Measurements from ENCODE around the gene GAL3ST3.

DNA sequence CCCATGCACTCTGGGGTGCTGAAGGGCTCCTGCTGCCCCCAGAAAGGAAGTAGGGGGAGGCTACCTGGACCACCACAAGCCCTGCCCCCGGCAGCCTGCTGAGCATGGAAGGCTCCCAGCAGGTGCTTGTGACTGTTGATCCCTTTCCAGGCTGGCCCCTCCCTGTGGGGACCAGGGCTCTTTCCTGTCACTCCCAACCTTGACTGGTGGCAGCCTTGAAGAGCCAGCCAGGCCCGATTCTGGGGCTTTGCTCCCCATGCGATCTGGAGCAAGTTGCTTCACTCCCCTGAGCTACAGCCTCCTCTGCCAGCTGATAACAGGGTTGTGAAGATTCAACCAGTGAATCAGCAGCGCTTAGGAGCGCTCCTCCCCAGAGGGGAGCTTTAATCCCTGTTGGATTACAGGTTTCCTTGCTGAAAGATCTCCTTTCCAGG is 41.7 kb downstream of the GAL3ST3 start:
- TF ChIP-seq, protein P1, sequence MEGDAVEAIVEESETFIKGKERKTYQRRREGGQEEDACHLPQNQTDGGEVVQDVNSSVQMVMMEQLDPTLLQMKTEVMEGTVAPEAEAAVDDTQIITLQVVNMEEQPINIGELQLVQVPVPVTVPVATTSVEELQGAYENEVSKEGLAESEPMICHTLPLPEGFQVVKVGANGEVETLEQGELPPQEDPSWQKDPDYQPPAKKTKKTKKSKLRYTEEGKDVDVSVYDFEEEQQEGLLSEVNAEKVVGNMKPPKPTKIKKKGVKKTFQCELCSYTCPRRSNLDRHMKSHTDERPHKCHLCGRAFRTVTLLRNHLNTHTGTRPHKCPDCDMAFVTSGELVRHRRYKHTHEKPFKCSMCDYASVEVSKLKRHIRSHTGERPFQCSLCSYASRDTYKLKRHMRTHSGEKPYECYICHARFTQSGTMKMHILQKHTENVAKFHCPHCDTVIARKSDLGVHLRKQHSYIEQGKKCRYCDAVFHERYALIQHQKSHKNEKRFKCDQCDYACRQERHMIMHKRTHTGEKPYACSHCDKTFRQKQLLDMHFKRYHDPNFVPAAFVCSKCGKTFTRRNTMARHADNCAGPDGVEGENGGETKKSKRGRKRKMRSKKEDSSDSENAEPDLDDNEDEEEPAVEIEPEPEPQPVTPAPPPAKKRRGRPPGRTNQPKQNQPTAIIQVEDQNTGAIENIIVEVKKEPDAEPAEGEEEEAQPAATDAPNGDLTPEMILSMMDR (IDR thresholded peaks at IDR 0.05): no peak
- no peak for TF ChIP-seq POLR2A (IDR thresholded peaks at IDR 0.05)

Measured in thyroid gland (tissue), 4 donors.